Measurements from ENCODE around the gene TMEM184B. TPM values are rescaled to one million over a fixed set of nuclear protein-coding genes. Genes with fewer than 3 reads are reported as not detected.

TMEM184B gene
- total RNA-seq, 2 donors from 2014 or later = 76.0 to 137 TPM

DNA sequence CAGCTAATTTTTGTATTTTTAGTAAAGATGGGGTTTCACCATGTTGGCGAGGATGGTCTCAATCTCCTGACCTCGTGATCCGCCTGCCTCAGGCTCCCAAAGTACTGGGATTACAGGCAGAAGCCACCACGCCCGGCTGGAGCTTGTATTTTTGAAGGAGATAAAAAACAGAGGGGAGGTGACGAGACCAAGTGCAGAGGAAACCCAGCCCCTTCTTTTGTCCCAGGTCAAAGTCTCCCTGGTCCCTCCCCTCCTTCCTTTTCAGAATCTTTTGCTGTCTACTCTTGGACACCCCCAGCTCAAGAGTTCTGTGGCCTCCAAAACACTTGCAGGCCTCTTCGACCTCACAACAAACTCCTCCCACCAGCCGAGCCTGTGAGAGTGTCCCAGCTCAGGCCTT lies 12.2 kb upstream of the TMEM184B start:
- no peaks in the 10 kb centered on the region for H3K36me3 ChIP-seq
- no peak for DNase-seq (ENCODE audit: low spot score)
- H3K27ac ChIP-seq = no peak overlapping the region
- H3K4me1 ChIP-seq (replicated peaks) = no peaks in the 10 kb centered on the region
- no peaks in the 10 kb centered on the region for H3K27me3 ChIP-seq (replicated peaks; ENCODE audit: insufficient read depth)
- H3K4me3 ChIP-seq = no peak overlapping the region
- H3K9me3 ChIP-seq = no peaks in the 10 kb centered on the region
- TF ChIP-seq POLR2AphosphoS5 (IDR thresholded peaks at IDR 0.05) (no peak), POLR2A (IDR thresholded peaks at IDR 0.05) (no peak)
- TF ChIP-seq, protein P1, sequence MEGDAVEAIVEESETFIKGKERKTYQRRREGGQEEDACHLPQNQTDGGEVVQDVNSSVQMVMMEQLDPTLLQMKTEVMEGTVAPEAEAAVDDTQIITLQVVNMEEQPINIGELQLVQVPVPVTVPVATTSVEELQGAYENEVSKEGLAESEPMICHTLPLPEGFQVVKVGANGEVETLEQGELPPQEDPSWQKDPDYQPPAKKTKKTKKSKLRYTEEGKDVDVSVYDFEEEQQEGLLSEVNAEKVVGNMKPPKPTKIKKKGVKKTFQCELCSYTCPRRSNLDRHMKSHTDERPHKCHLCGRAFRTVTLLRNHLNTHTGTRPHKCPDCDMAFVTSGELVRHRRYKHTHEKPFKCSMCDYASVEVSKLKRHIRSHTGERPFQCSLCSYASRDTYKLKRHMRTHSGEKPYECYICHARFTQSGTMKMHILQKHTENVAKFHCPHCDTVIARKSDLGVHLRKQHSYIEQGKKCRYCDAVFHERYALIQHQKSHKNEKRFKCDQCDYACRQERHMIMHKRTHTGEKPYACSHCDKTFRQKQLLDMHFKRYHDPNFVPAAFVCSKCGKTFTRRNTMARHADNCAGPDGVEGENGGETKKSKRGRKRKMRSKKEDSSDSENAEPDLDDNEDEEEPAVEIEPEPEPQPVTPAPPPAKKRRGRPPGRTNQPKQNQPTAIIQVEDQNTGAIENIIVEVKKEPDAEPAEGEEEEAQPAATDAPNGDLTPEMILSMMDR (IDR thresholded peaks at IDR 0.05) = no peak
- intact Hi-C loops (cut with DNase I) = no loop called here
- 81% methylated on average over 8 of the region's 8 CpGs for WGBS

- no peak overlapping the region for H3K27ac ChIP-seq
- no peak for DNase-seq (ENCODE audit: low spot score)
- TF ChIP-seq, protein P1 (IDR thresholded peaks at IDR 0.05) = no peak
- TF ChIP-seq POLR2AphosphoS5 (IDR thresholded peaks at IDR 0.05) = no peak
- TF ChIP-seq POLR2A (IDR thresholded peaks at IDR 0.05) = no peak
These were observed 11.2 kb upstream of the TMEM184B start for GRCh38 chr22:38284042-38284402.

DNA sequence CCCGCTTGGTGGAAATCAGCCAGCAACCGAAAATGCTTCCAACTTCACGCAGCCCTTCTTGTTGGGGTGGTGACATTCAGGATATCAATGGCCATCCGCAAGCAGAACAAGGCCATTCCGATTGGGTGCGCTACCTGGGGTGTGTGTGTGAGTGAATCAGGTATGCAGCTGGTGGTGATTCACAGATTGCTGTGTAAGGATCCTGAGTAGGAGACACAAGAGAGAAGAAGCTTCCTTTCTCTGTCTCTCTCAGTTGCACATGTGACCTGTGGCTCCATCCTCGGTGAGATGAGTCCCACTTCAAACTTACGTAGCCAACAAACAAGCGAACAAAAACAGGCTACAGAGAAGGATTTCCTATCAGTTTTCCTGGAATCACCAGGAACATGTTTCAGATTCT lies 9.6 kb upstream of the TMEM184B start:
- Histone ChIP-seq H3K4me1 (replicated peaks) (no peaks in the 10 kb centered on the region), H3K4me3 (no peak overlapping the region), H3K9me3 (no peaks in the 10 kb centered on the region), H3K27me3 (replicated peaks; ENCODE audit: insufficient read depth) (no peaks in the 10 kb centered on the region), H3K36me3 (no peaks in the 10 kb centered on the region), H3K27ac (no peak overlapping the region)
- TF ChIP-seq POLR2AphosphoS5 (IDR thresholded peaks at IDR 0.05) (no peak), POLR2A (IDR thresholded peaks at IDR 0.05) (no peak)
- TF ChIP-seq, protein P1 (IDR thresholded peaks at IDR 0.05) = no peak
- intact Hi-C loops (cut with DNase I) = no loop called here
- WGBS = 90% methylated on average over 9 of the region's 9 CpGs
- no peak for DNase-seq (ENCODE audit: low spot score)

More at GRCh38 chr22:38284042-38284402, 11.2 kb upstream of the TMEM184B start:
- Histone ChIP-seq H3K4me3 (no peak overlapping the region), H3K9me3 (no peaks in the 10 kb centered on the region), H3K4me1 (replicated peaks) (no peaks in the 10 kb centered on the region), H3K36me3 (no peaks in the 10 kb centered on the region), H3K27me3 (replicated peaks; ENCODE audit: insufficient read depth) (no peaks in the 10 kb centered on the region)
- intact Hi-C loops (cut with DNase I) = no loop called here
- WGBS = 79% methylated on average over 5 of the region's 5 CpGs

GRCh38 chr22:38276166-38276565 lies 3.4 kb upstream of the TMEM184B start:
- TF ChIP-seq POLR2A (IDR thresholded peaks at IDR 0.05) (no peak), POLR2AphosphoS5 (IDR thresholded peaks at IDR 0.05) (no peak)
- TF ChIP-seq, protein P1 (IDR thresholded peaks at IDR 0.05) = no peak
- peaks cover 6% of the 10 kb centered on the region for H3K4me1 ChIP-seq (replicated peaks)
- no peak overlapping the region for H3K4me3 ChIP-seq
- WGBS = 73% methylated on average over 2 of the region's 2 CpGs
- DNase-seq (ENCODE audit: low spot score) = no peak
- no peaks in the 10 kb centered on the region for H3K36me3 ChIP-seq
- intact Hi-C loops (cut with DNase I) = no loop called here
- H3K27ac ChIP-seq = no peak overlapping the region
- H3K27me3 ChIP-seq (replicated peaks; ENCODE audit: insufficient read depth) = no peaks in the 10 kb centered on the region
- H3K9me3 ChIP-seq = no peaks in the 10 kb centered on the region

DNA sequence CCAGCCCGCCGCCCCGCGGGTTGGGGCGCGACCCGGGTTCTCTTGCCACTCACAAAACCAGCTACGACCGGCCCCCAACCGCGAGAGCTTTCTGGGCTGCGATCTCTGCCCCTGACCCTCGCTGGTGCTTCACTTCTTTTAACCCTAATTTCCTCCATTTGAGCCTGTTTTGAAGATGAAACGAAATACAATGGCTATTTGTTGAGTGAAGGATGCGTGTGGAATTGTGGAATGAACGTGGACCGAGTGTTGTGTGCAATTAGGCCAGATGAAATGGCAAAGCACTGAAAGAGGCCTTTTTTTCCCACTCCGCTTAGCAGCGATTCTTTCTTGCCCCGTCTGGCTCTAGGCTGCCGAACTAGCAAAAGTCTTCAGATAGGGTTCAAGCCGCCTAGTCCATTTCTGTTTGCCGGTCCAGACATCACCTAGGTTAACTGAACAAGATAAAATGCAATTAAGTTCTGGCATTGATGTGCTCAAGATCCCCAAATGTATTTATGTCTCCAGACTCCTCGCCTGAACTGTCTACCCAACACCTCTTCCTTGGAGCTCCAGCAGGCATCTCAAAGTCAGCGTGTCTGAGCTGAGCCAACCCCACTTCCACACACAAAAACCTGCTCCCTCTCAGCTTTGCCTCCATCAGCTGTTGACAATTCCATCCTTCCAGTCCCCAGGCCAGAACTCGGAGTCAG lies 471 bp upstream of the TMEM184B start:
- H3K27ac ChIP-seq = peak overlapping the region; percentile 86 to 91
- peaks cover 6% of the 10 kb centered on the region for H3K4me1 ChIP-seq (replicated peaks)
- H3K4me3 ChIP-seq = peak overlapping the region; percentile 94 to 98
- TF ChIP-seq POLR2AphosphoS5 (IDR thresholded peaks at IDR 0.05) (no peak), POLR2A (IDR thresholded peaks at IDR 0.05) (no peak)
- TF ChIP-seq, protein P1 (IDR thresholded peaks at IDR 0.05) = no peak
- intact Hi-C loops (cut with DNase I) = loop anchor here (5.0 kb wide), 2 partner anchors 44 to 71 kb away; partner anchors contain the start of genes CSNK1E and MAFF
- 11% methylated on average over 23 of the region's 26 CpGs for WGBS
- no peaks in the 10 kb centered on the region for H3K9me3 ChIP-seq
- DNase-seq (ENCODE audit: low spot score) = no peak
- no peaks in the 10 kb centered on the region for H3K36me3 ChIP-seq
- H3K27me3 ChIP-seq (replicated peaks; ENCODE audit: insufficient read depth) = no peaks in the 10 kb centered on the region

Measured in prostate gland (tissue), 2 donors.